Colonic mucosa (tissue), 4 donors: ENCODE data around the gene ARMC9. TPM values are rescaled to one million over a fixed set of nuclear protein-coding genes. Genes with fewer than 3 reads are reported as not detected.
"Not testable (repeated sequence)": the region's sequence is repeated elsewhere in the genome, so short reads cannot be mapped to it uniquely, and the experiment has no call there.

Source experiments
- DNase-seq: peaks from one replicate; pipeline ENCODE4 v3.0.0-alpha.2; 2020
- H3K27ac ChIP-seq: fragments of 200-600 bp; one replicate; pipeline ENCODE4 v1.8.0; 2021
- H3K27me3 ChIP-seq: fragments of 200-600 bp; one replicate; pipeline ENCODE4 v1.8.0; 2021
- H3K36me3 ChIP-seq: fragments of 200-600 bp; one replicate; pipeline ENCODE4 v1.8.0; 2021
- H3K4me1 ChIP-seq: fragments of 200-600 bp; one replicate; pipeline ENCODE4 v1.8.0; 2021; ENCODE audit warnings: mild to moderate bottlenecking
- H3K4me3 ChIP-seq: fragments of 200-600 bp; one replicate; pipeline ENCODE4 v1.8.0; 2021
- H3K9ac ChIP-seq, 2 donors: one replicate each; pipeline ENCODE4 v1.7.0; 2013; ENCODE audit warnings: control low read depth in 2 of 2, low read depth in 2 of 2, low read length in 2 of 2
- H3K9me3 ChIP-seq: fragments of 200-600 bp; one replicate; pipeline ENCODE4 v1.8.0; 2021
- intact Hi-C: fragments of 100-400 bp; cut with DNase I; formaldehyde crosslinking; loops from one replicate; pipeline ENCODE4 v1.14.1; 2022
- total RNA-seq, 2 donors: library from RNA; stranded (reverse); fragmentation: NEBNext Ultra II Directional in 1 of 2; extraction: Animal tissue kit (Norgen Biotek cat#: 25700) in 1 of 2; gene quantifications; one replicate each; pipeline ENCODE4 v1.2.1, GENCODE V29; 2021
- TF ChIP-seq, protein P1 (sequence below): fragments of 200-600 bp; IDR thresholded peaks from one replicate; pipeline ENCODE4 v1.8.0; 2022; ENCODE audit warnings: antibody characterized with exemption, mild to moderate bottlenecking
- donor health status: healthy.
- donor health status: DM: no; HTN: no; CAD: no.
- donor health status: DM: no; HTN: no; CAD: no.

The ARMC9 gene
- total RNA-seq, 2 donors from 2014 or later: 9.8 to 17.2 TPM

DNA sequence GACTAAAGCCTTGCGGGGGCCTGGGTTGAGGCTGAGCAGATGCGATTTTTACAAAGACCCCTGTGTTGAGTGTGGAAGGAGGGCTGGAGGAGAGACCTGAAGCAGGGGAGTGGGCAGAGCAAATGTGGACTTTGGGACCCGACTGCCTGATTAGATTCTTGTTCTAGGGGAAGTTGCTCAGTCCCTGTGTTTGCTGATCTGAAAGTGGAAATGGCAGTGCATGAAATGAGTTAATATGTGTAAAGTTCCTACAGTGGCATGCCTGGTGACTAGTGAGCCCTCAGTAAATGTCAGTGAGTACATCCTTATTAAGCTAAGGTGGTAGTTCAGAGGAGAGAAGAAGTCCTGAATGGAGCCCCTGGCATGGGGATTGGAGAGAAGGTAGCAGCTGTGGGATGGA lies 52.3 kb downstream of the ARMC9 start:
- no peaks in the 10 kb centered on the region for H3K4me1 ChIP-seq
- H3K9me3 ChIP-seq: no peaks in the 10 kb centered on the region
- no peak overlapping the region for H3K4me3 ChIP-seq
- no peak for DNase-seq
- TF ChIP-seq, protein P1, sequence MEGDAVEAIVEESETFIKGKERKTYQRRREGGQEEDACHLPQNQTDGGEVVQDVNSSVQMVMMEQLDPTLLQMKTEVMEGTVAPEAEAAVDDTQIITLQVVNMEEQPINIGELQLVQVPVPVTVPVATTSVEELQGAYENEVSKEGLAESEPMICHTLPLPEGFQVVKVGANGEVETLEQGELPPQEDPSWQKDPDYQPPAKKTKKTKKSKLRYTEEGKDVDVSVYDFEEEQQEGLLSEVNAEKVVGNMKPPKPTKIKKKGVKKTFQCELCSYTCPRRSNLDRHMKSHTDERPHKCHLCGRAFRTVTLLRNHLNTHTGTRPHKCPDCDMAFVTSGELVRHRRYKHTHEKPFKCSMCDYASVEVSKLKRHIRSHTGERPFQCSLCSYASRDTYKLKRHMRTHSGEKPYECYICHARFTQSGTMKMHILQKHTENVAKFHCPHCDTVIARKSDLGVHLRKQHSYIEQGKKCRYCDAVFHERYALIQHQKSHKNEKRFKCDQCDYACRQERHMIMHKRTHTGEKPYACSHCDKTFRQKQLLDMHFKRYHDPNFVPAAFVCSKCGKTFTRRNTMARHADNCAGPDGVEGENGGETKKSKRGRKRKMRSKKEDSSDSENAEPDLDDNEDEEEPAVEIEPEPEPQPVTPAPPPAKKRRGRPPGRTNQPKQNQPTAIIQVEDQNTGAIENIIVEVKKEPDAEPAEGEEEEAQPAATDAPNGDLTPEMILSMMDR: no peak
- H3K36me3 ChIP-seq: no peaks in the 10 kb centered on the region
- intact Hi-C loops: no loop called here
- H3K27ac ChIP-seq: no peak overlapping the region
- H3K9ac ChIP-seq: no peak overlapping the region
- no peaks in the 10 kb centered on the region for H3K27me3 ChIP-seq

DNA sequence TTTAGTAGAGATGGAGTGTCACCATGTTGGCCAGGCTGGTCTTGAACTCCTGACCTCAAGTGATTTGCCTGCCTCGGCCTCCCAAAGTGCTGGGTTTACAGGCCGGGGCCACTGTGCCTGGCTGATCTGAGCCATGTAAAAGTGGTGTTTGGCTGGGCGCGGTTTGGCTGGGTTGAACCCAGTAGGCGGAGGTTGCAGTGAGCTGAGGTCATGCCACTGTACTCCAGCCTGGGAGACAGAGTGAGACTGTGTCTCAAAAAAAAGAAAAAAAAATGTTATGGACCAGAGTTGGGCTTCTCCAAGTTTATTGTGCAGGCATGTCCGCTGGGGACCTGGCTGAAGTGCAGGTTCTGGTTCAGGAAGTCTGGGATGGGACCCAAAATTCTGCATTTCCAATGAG lies 54.9 kb downstream of the ARMC9 start:
- H3K4me1 ChIP-seq, H3K27me3 ChIP-seq, H3K36me3 ChIP-seq, H3K9me3 ChIP-seq, H3K27ac ChIP-seq, intact Hi-C loops, DNase-seq, H3K4me3 ChIP-seq, H3K9ac ChIP-seq: not testable (repeated sequence)

DNA sequence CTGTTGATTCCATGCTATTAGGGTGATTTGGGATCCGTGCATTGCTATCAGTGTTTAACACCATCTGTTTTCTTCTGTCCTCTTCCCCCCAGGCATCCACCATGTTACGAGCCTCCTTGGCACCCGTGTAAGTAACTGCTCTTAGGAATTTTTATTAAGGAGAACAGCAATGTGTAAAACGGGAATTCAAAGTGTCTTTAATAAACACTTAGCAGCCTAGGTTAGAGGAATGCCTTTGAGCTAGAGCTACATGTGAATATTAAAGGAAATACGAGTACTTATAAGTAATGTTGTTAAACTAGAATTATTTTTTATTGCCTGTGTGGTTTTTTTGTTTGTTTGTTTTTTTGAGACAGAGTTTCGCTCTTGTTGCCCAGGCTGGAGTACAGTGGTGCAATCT lies 58.1 kb downstream of the ARMC9 start:
- Histone ChIP-seq H3K4me1 (peaks cover 4% of the 10 kb centered on the region), H3K36me3 (no peaks in the 10 kb centered on the region), H3K27ac (no peak overlapping the region), H3K4me3 (no peak overlapping the region), H3K27me3 (no peaks in the 10 kb centered on the region), H3K9ac (no peak overlapping the region), H3K9me3 (no peaks in the 10 kb centered on the region)
- no peak for DNase-seq
- TF ChIP-seq, protein P1: no peak
- intact Hi-C loops: no loop called here

DNA sequence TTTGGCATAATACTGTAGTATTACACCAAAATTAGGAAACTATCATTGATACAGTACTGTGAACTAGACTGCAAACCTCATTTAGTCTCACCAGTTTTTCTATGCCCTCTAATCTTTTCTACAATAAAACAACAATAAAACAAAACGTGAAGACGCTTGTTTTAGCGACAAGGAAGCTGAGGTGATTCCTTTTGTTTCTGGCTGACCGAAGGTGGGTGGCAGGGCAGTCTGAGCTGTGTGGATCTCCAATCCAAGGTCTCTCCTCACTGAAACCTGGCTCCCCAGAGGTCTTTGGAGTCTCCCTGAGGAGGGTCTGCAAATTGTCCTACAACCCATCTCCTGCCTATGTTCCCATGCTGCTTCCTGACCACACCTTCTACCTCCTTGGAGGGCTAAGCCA lies 59.3 kb downstream of the ARMC9 start:
- no peaks in the 10 kb centered on the region for H3K9me3 ChIP-seq
- H3K27me3 ChIP-seq: no peaks in the 10 kb centered on the region
- H3K4me3 ChIP-seq: no peak overlapping the region
- intact Hi-C loops: no loop called here
- TF ChIP-seq, protein P1: no peak
- peak overlapping the region; percentile 0 for H3K27ac ChIP-seq
- H3K36me3 ChIP-seq: no peaks in the 10 kb centered on the region
- H3K9ac ChIP-seq: peak overlapping the region in 1 of 2 donors; percentile 28
- peaks cover 4% of the 10 kb centered on the region for H3K4me1 ChIP-seq
- DNase-seq: no peak

DNA sequence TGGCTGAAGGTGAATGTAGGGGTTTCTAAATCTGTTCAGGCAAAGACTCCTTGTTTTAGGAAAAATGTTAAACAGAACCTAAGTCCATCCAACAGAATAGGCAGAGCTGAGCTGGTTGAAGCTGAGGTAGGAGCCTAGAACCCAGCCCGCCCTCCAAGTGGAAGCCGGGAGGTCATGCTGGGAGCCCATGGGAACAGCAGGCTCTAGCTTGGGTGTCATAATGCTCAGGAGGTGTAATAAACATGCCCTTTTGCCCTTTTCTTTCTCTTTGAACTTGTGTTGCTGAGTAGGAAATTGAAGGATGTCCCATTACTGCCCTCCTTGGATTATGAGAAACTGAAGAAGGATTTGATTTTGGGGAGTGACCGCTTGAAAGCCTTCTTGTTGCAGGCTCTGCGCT lies 60.3 kb downstream of the ARMC9 start:
- Histone ChIP-seq H3K27me3 (no peaks in the 10 kb centered on the region), H3K36me3 (no peaks in the 10 kb centered on the region), H3K4me3 (no peak overlapping the region), H3K4me1 (peaks cover 4% of the 10 kb centered on the region), H3K27ac (peak overlapping the region; percentile 0), H3K9ac (no peak overlapping the region), H3K9me3 (no peaks in the 10 kb centered on the region)
- DNase-seq: peak; percentile 59
- intact Hi-C loops: no loop called here
- TF ChIP-seq, protein P1: no peak

DNA sequence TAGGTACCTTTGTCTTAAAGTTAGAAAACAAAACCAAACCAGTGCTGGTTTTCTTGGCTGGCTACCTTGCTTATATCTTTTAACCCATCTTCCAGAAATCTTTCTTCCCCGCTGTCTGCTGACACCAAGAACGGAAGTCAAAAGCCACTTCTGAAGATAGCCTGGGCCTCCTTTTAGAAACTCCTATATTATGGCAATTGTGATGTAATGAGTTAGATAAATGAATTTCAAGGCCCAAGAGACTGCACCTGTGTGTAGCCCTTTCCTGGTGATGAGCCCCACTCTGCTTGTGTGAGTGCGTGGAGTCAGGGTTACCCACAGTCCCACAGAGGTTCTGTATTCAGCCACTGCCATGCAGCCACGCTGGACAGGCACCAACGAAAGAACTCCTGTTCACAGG lies 60.7 kb downstream of the ARMC9 start:
- DNase-seq: no peak
- Histone ChIP-seq H3K9me3 (no peaks in the 10 kb centered on the region), H3K4me3 (no peak overlapping the region), H3K27me3 (no peaks in the 10 kb centered on the region), H3K36me3 (no peaks in the 10 kb centered on the region), H3K4me1 (peaks cover 4% of the 10 kb centered on the region), H3K9ac (no peak overlapping the region), H3K27ac (no peak overlapping the region)
- TF ChIP-seq, protein P1: no peak
- intact Hi-C loops: no loop called here
